ENCODE results near the gene TMIGD3. TPM values are rescaled to one million over a fixed set of nuclear protein-coding genes. Genes with fewer than 3 reads are reported as not detected.

Gene TMIGD3
- total and polyA plus RNA-seq, 2 of the 4 experiments (the other 2 are of a cell fraction), result under 0.01 to 0.12 TPM

DNA sequence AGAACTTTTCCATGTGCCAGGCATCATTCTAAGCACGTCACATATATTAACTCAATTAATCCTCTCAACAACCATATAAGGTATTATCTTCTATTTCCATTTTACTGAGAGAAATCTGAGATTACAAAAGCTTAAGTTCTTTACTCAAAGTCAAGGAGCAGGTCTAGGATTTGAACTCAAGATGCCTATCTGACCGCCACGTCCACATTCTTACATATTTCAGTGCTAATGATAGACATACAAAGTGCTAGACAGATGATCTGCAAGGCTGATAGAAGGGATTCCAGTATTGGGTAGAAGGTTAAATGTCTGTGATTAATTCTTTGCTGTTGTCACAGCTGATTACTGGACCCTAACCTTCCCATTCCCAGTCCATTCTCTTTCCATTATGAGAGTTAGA lies 49.7 kb downstream of the TMIGD3 start:
- dilution Hi-C loops (cut with HindIII; ENCODE audit: low sequenced_read_pairs, unreplicated experiment), result loop anchor here (25.0 kb wide), 1 partner anchor 309 kb away; the partner anchor contains the start of gene DDX20

More for the DNA sequence above, 49.7 kb downstream of the TMIGD3 start:
- H2AK5ac ChIP-seq (ENCODE audit: low read depth, low read length), result no peak overlapping the region
- H3K4me1 ChIP-seq (ENCODE audit: control insufficient read depth, insufficient read depth, low read length), result peaks cover 5% of the 10 kb centered on the region
- H2BK120ac ChIP-seq (ENCODE audit: low read depth, low read length), result no peak overlapping the region
- intact Hi-C loops (cut with micrococcal nuclease) (no loop called here), in situ Hi-C loops (cut with MboI; ENCODE audit: low sequenced_read_pairs) (no loop called here)
- no CpG with 5 or more reads among the region's 3 CpGs for WGBS, 2 experiments (ENCODE audit: extremely low coverage in 2 of 2, insufficient read length in 1 of 2)
- POLR2A ChIA-PET (ENCODE audit: unreplicated experiment), result no interaction called here
- no peak overlapping the region for H3K27ac ChIP-seq (ENCODE audit: insufficient read depth, low read length)
- no peaks in the 10 kb centered on the region for H3K9me3 ChIP-seq (ENCODE audit: control insufficient read depth, insufficient read depth, low read length)
- H3K4me3 ChIP-seq (ENCODE audit: insufficient read depth, low read depth, low read length), result no peak overlapping the region
- H3K79me1 ChIP-seq (ENCODE audit: low read depth in 1 of 2, low read length in 2 of 2), result peaks cover 41 to 57% of the 10 kb centered on the region in 2 experiments
- H2AFZ ChIP-seq (replicated peaks; ENCODE audit: low read length, poor library complexity), result no peak overlapping the region
- no peak overlapping the region for H3K18ac ChIP-seq (ENCODE audit: low read depth, low read length)
- H3K9me1 ChIP-seq (ENCODE audit: insufficient read depth, low read length), result no peaks in the 10 kb centered on the region
- BruUV-seq (replicated peaks), result no TSS peak
- no peaks in the 10 kb centered on the region for H3K27me3 ChIP-seq (ENCODE audit: control insufficient read depth, insufficient read depth, low read length)
- H2BK15ac ChIP-seq (ENCODE audit: low read depth, low read length), result no peak overlapping the region
- H2AK9ac ChIP-seq (replicated peaks; ENCODE audit: low read depth, low read length, poor library complexity), result no peak overlapping the region
- CTCF ChIA-PET, result interaction anchor here (0.6 kb wide), 1 partner anchor 213 kb away, joined by 5 read pairs; no protein-coding TSS in a partner anchor
- no peak for TF ChIP-seq RCOR1 (IDR thresholded peaks at IDR 0.05; ENCODE audit: insufficient replicate concordance, low read length)
- no peak for TF ChIP-seq CEBPB (IDR thresholded peaks at IDR 0.05; ENCODE audit: low read depth, low read length)
- no peak for TF ChIP-seq MAZ (IDR thresholded peaks at IDR 0.05; ENCODE audit: borderline replicate concordance, low read depth, low read length)
- TF ChIP-seq, protein P1, sequence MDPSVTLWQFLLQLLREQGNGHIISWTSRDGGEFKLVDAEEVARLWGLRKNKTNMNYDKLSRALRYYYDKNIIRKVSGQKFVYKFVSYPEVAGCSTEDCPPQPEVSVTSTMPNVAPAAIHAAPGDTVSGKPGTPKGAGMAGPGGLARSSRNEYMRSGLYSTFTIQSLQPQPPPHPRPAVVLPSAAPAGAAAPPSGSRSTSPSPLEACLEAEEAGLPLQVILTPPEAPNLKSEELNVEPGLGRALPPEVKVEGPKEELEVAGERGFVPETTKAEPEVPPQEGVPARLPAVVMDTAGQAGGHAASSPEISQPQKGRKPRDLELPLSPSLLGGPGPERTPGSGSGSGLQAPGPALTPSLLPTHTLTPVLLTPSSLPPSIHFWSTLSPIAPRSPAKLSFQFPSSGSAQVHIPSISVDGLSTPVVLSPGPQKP (IDR thresholded peaks at IDR 0.05; ENCODE audit: borderline replicate concordance, low read depth, low read length), result no peak
- TF ChIP-seq USF2 (IDR thresholded peaks at IDR 0.05; ENCODE audit: low read depth, low read length), result no peak
- no peak for TF ChIP-seq RFX5 (IDR thresholded peaks at IDR 0.05; ENCODE audit: low read depth, low read length)
- no peak for TF ChIP-seq NFE2L2 (IDR thresholded peaks at IDR 0.05; ENCODE audit: low read depth, low read length)
- no peak for TF ChIP-seq MAFK (IDR thresholded peaks at IDR 0.05; ENCODE audit: low read depth, low read length)
- TF ChIP-seq FOS (IDR thresholded peaks at IDR 0.05; ENCODE audit: low read depth, low read length), result no peak
- TF ChIP-seq POLR2A (IDR thresholded peaks at IDR 0.05; ENCODE audit: low read depth, low read length), result no peak
- no peak for TF ChIP-seq MXI1 (IDR thresholded peaks at IDR 0.05; ENCODE audit: borderline replicate concordance, low read depth, low read length)
- TF ChIP-seq, protein P2, sequence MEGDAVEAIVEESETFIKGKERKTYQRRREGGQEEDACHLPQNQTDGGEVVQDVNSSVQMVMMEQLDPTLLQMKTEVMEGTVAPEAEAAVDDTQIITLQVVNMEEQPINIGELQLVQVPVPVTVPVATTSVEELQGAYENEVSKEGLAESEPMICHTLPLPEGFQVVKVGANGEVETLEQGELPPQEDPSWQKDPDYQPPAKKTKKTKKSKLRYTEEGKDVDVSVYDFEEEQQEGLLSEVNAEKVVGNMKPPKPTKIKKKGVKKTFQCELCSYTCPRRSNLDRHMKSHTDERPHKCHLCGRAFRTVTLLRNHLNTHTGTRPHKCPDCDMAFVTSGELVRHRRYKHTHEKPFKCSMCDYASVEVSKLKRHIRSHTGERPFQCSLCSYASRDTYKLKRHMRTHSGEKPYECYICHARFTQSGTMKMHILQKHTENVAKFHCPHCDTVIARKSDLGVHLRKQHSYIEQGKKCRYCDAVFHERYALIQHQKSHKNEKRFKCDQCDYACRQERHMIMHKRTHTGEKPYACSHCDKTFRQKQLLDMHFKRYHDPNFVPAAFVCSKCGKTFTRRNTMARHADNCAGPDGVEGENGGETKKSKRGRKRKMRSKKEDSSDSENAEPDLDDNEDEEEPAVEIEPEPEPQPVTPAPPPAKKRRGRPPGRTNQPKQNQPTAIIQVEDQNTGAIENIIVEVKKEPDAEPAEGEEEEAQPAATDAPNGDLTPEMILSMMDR (conservative IDR thresholded peaks at IDR 0.05; ENCODE audit: low read depth, low read length), result no peak
- TF ChIP-seq BHLHE40 (IDR thresholded peaks at IDR 0.05; ENCODE audit: low read depth, low read length), result no peak
- TF ChIP-seq RAD21 (IDR thresholded peaks at IDR 0.05; ENCODE audit: low read length), result no peak
- no peak for TF ChIP-seq SMC3 (IDR thresholded peaks at IDR 0.05; ENCODE audit: low read depth, low read length)
- TF ChIP-seq CHD1 (IDR thresholded peaks at IDR 0.05; ENCODE audit: low read depth, low read length), result no peak
- no peak overlapping the region for H3K14ac ChIP-seq (replicated peaks; ENCODE audit: low read depth, low read length)
- H3K23ac ChIP-seq (ENCODE audit: low read depth, low read length), result no peak overlapping the region
- no peak overlapping the region for H4K91ac ChIP-seq (ENCODE audit: insufficient read depth, low read depth, low read length)
- H3K9ac ChIP-seq (ENCODE audit: low read depth, low read length), result no peak overlapping the region
- H2BK20ac ChIP-seq (ENCODE audit: low read depth, low read length), result no peak overlapping the region
- ATAC-seq (ENCODE audit: low read depth), result no peak
- DNase-seq, result no peak
- H3K36me3 ChIP-seq (ENCODE audit: control insufficient read depth, insufficient read depth, low read length), result peaks cover 18% of the 10 kb centered on the region
- H4K20me1 ChIP-seq (ENCODE audit: insufficient read depth, low read length), result 0 out of 2 replicates have a peak, but pooled peaks cover 6% of the 10 kb centered on the region
- no peak overlapping the region for H3K4me2 ChIP-seq (ENCODE audit: low read depth, low read length)
- no peak overlapping the region for H3K4ac ChIP-seq (ENCODE audit: low read depth, low read length)
- no peak overlapping the region for H4K8ac ChIP-seq (ENCODE audit: low read depth in 2 of 2, low read length in 2 of 2)
- H4K5ac ChIP-seq (ENCODE audit: low read depth, low read length), result no peak overlapping the region
- H3K56ac ChIP-seq (ENCODE audit: extremely low read depth, insufficient read depth, low read length), result no peak overlapping the region
- no peak overlapping the region for H2BK5ac ChIP-seq (ENCODE audit: low read depth, low read length, poor library complexity, severe bottlenecking)
